ENCODE data around the gene LIMS1.

DNA sequence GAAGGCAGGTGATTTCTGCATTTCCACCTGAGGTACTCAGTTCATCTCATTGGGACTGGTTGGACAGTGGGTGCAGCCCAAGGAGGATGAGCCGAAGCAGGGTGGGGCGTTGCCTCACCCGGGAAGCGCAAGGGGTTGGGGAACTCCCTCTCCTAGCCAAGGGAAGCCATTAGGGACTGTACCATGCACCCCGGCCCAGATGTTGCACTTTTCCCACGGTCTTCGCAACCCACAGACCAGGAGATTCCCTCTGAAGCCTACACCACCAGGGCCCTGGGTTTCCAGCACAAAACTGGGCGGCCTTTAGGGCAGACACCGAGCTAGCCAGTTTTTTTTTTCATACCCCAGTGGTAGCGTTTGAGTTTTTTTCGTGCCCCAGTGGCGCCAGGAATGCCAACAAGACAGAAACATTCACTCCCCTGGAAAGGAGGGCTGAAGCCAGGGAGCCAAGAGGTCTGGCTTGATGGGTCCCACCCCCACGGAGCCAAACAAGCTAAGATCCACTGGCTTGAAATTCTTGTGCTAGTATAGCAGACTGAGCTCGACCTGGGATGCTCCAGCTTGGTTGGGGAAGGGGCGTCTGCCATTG is 109.1 kb downstream of the LIMS1 start:
- TF ChIP-seq, protein P1, sequence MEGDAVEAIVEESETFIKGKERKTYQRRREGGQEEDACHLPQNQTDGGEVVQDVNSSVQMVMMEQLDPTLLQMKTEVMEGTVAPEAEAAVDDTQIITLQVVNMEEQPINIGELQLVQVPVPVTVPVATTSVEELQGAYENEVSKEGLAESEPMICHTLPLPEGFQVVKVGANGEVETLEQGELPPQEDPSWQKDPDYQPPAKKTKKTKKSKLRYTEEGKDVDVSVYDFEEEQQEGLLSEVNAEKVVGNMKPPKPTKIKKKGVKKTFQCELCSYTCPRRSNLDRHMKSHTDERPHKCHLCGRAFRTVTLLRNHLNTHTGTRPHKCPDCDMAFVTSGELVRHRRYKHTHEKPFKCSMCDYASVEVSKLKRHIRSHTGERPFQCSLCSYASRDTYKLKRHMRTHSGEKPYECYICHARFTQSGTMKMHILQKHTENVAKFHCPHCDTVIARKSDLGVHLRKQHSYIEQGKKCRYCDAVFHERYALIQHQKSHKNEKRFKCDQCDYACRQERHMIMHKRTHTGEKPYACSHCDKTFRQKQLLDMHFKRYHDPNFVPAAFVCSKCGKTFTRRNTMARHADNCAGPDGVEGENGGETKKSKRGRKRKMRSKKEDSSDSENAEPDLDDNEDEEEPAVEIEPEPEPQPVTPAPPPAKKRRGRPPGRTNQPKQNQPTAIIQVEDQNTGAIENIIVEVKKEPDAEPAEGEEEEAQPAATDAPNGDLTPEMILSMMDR (IDR thresholded peaks at IDR 0.05) = no peak
- TF ChIP-seq EZH2phosphoT487 (IDR thresholded peaks at IDR 0.05) = no peak
